Activated B cell treated with CpG ODN at 0.5 μM for 24 hours (primary cell): ENCODE measurements around the gene FAM9B. TPM values are rescaled to one million over a fixed set of nuclear protein-coding genes. Genes with fewer than 3 reads are reported as not detected.

Experiments
- ATAC-seq: fragments of 200-7000 bp; cut with Tn5 transposase; one replicate; pipeline ENCODE4 v1.10.0; 2021; ENCODE audit warnings: low read depth, mild to moderate bottlenecking, moderate library complexity
- CTCF ChIA-PET: fragments of 350-600 bp; sonication (Branson Sonifier 250); formaldehyde crosslinking; loops from one replicate; lab custom pipeline; 2021; ENCODE audit warnings: antibody characterized with exemption; lab: Charles Lee
- POLR2A ChIA-PET: fragments of 350-600 bp; sonication (Branson Sonifier 250); formaldehyde crosslinking; loops from one replicate; lab custom pipeline; 2021; ENCODE audit warnings: antibody characterized with exemption; lab: Charles Lee
- DNase-seq: peaks from one replicate; pipeline ENCODE4 v3.0.0; 2022
- H3K27ac Mint-ChIP-seq: one replicate; pipeline ENCODE4 v1.8.0; 2020; ENCODE audit warnings: mixed read lengths
- H3K27me3 Mint-ChIP-seq: one replicate; pipeline ENCODE4 v1.8.0; 2021; ENCODE audit warnings: mixed read lengths
- H3K36me3 Mint-ChIP-seq: one replicate; pipeline ENCODE4 v1.8.0; 2021; ENCODE audit warnings: low read depth, mixed read lengths
- H3K4me1 Mint-ChIP-seq: one replicate; pipeline ENCODE4 v1.8.0; 2021; ENCODE audit warnings: mixed read lengths
- H3K4me3 Mint-ChIP-seq: one replicate; pipeline ENCODE4 v1.8.0; 2020; ENCODE audit warnings: mild to moderate bottlenecking, mixed read lengths
- H3K9me3 Mint-ChIP-seq: one replicate; pipeline ENCODE4 v1.8.0; 2020; ENCODE audit warnings: mixed read lengths
- intact Hi-C: fragments of 100-400 bp; cut with micrococcal nuclease; formaldehyde crosslinking; loops from one replicate; pipeline ENCODE4 v1.15.1; 2024
- total RNA-seq: library from RNA; stranded (reverse); gene quantifications from 2 replicates; pipeline ENCODE4 v1.2.3, GENCODE V29; 2022
- TF ChIP-seq, protein P1 (sequence below): fragments of 200-600 bp; IDR thresholded peaks from one replicate; pipeline ENCODE4 v1.8.0; 2022; ENCODE audit warnings: antibody characterized with exemption, mild to moderate bottlenecking

FAM9B gene
- total RNA-seq, 1 donor from 2014 or later: not detected

DNA sequence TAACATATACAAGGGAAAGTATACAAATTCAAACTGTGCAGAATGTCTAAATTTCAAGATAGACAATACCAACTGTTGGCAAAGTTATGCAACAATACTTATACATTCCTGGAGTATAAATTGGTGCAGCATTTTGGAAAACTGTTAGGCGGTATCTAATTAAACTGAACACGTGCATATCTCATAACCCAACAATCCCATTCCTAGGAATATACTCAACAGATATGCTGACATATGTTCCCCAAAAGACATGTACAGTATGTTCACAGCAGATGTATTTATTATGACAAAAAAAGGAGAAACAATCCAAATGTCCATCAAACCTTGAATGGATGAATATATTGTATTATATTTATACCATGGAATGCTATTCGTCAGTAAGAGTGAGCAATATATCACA is 16.4 kb upstream of the FAM9B start:
- TF ChIP-seq, protein P1, sequence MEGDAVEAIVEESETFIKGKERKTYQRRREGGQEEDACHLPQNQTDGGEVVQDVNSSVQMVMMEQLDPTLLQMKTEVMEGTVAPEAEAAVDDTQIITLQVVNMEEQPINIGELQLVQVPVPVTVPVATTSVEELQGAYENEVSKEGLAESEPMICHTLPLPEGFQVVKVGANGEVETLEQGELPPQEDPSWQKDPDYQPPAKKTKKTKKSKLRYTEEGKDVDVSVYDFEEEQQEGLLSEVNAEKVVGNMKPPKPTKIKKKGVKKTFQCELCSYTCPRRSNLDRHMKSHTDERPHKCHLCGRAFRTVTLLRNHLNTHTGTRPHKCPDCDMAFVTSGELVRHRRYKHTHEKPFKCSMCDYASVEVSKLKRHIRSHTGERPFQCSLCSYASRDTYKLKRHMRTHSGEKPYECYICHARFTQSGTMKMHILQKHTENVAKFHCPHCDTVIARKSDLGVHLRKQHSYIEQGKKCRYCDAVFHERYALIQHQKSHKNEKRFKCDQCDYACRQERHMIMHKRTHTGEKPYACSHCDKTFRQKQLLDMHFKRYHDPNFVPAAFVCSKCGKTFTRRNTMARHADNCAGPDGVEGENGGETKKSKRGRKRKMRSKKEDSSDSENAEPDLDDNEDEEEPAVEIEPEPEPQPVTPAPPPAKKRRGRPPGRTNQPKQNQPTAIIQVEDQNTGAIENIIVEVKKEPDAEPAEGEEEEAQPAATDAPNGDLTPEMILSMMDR: no peak
- Mint-ChIP-seq H3K27ac (no peak overlapping the region), H3K36me3 (no peaks in the 10 kb centered on the region), H3K4me1 (peaks cover 4% of the 10 kb centered on the region), H3K4me3 (no peak overlapping the region), H3K9me3 (no peaks in the 10 kb centered on the region), H3K27me3 (no peaks in the 10 kb centered on the region)
- no peak for ATAC-seq
- intact Hi-C loops: no loop called here
- DNase-seq: no peak
- ChIA-PET POLR2A (no interaction called here), CTCF (no interaction called here)

DNA sequence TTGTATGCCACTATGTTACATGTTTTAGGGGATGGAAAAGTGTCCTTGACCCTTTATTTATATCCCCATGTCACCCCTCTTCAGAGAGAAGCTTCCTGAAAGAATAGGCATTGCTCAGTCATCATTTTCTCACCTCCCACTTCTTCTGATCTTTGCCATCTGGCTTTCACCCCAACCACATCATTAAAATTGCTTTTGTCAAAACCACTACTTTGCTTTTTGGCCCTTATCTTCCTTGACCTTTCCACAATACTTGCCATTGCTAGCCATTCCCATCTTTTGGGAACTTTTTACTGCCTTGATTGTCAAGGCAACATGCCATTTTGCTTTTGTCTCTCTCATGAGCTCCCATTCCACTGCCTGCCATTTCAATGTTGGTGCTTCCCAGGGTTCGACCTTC is 14.9 kb upstream of the FAM9B start:
- no peaks in the 10 kb centered on the region for H3K9me3 Mint-ChIP-seq
- ATAC-seq (no peak), DNase-seq (no peak)
- H3K4me3 Mint-ChIP-seq: no peak overlapping the region
- H3K27ac Mint-ChIP-seq: no peak overlapping the region
- intact Hi-C loops: no loop called here
- H3K36me3 Mint-ChIP-seq: no peaks in the 10 kb centered on the region
- CTCF ChIA-PET: no interaction called here
- POLR2A ChIA-PET: no interaction called here
- TF ChIP-seq, protein P1: no peak
- H3K27me3 Mint-ChIP-seq: no peaks in the 10 kb centered on the region
- no peaks in the 10 kb centered on the region for H3K4me1 Mint-ChIP-seq

DNA sequence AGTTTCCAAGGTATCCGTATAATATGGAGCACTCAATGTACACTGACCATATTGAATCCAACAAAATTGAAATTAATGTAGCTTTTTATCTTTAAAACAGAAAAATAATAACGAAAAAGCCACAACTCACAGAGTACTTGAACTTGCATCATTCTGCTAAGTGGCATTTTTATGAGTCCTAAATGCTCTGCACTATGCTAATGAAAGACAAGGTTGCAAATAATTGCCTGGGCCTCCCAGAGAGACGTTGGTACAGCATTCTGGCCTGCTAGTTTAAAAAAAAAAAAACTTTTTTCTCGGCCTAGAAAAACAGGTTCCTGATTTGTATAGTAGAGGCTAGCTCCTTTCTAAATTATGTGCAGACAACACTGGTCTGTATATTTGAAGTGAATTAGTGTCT is 4.3 kb upstream of the FAM9B start:
- intact Hi-C loops: no loop called here
- ChIA-PET POLR2A (no interaction called here), CTCF (no interaction called here)
- no peaks in the 10 kb centered on the region for H3K4me1 Mint-ChIP-seq
- no peak for DNase-seq
- H3K9me3 Mint-ChIP-seq: no peaks in the 10 kb centered on the region
- H3K4me3 Mint-ChIP-seq: no peak overlapping the region
- TF ChIP-seq, protein P1: no peak
- H3K27me3 Mint-ChIP-seq: no peaks in the 10 kb centered on the region
- no peaks in the 10 kb centered on the region for H3K36me3 Mint-ChIP-seq
- ATAC-seq: no peak
- H3K27ac Mint-ChIP-seq: no peak overlapping the region

DNA sequence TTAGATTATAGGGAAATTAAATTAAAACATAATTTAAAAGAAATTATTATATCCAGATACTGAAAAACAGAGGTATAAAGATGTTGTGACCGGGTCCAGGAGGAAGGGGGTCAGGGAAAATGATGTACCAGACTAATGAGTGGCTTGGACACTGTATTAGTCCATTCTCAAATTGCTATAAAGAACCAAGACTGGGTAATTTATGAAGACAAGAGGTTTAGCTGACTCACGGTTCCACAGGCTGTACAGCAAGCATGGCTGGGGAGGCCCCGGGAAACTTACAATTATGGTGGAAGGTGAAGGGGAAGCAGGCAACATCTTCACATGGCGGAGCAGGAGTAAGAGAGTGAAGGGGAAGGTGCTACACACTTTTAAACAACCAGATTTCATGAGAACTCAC is 3.4 kb upstream of the FAM9B start:
- DNase-seq: no peak
- CTCF ChIA-PET: no interaction called here
- POLR2A ChIA-PET: no interaction called here

DNA sequence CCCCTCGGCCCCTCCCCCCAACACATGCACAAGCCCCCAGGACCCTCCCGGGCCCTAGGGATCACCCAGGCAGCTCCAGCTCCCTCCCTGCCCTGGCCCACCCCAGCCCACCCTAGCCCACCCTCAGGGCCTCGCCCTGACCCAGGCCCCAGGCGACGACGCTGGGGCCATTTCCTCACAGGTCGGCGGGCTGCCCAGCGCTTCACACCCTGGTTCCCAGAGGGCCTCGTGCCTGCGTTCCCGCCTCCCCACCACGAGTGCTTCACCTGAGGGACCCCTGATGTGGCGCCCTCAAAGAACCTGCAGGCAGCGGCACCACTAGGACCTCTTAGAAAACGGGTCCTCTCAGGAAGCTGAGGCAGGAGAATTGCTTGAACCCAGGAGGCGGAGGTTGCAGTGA is 341 bp downstream of the FAM9B start:
- ChIA-PET CTCF (no interaction called here), POLR2A (no interaction called here)
- Mint-ChIP-seq H3K27ac (no peak overlapping the region), H3K4me3 (no peak overlapping the region), H3K27me3 (peaks cover 2% of the 10 kb centered on the region), H3K36me3 (no peaks in the 10 kb centered on the region), H3K9me3 (no peaks in the 10 kb centered on the region), H3K4me1 (no peaks in the 10 kb centered on the region)
- TF ChIP-seq, protein P1: no peak
- intact Hi-C loops: no loop called here
- ATAC-seq (no peak), DNase-seq (no peak)

More for the DNA sequence above, 3.4 kb upstream of the FAM9B start:
- H3K9me3 Mint-ChIP-seq: no peaks in the 10 kb centered on the region
- ATAC-seq: no peak
- intact Hi-C loops: no loop called here
- H3K4me3 Mint-ChIP-seq: no peak overlapping the region
- H3K27me3 Mint-ChIP-seq: no peaks in the 10 kb centered on the region
- no peak overlapping the region for H3K27ac Mint-ChIP-seq
- TF ChIP-seq, protein P1: no peak
- H3K4me1 Mint-ChIP-seq: no peaks in the 10 kb centered on the region
- H3K36me3 Mint-ChIP-seq: no peaks in the 10 kb centered on the region
